ENCODE measurements around the gene MTFP1.

MTFP1 gene

GRCh38 chr22:30469165-30469564, 43.6 kb downstream of the MTFP1 start:
- peaks cover 2% of the 10 kb centered on the region for H3K9me3 ChIP-seq (ENCODE audit: insufficient read depth, low read depth, low read length)
- H4K91ac ChIP-seq (ENCODE audit: low read depth, low read length): no peak overlapping the region
- no peak overlapping the region for H2BK12ac ChIP-seq (ENCODE audit: low read length)
- H3K4me2 ChIP-seq (ENCODE audit: low read length): no peak overlapping the region
- H3K4me1 ChIP-seq (ENCODE audit: control insufficient read depth in 1 of 2, insufficient read depth in 2 of 2, low read length in 2 of 2): no peaks in the 10 kb centered on the region
- no peak overlapping the region for H3K18ac ChIP-seq (ENCODE audit: low read length)
- H3K27ac ChIP-seq (ENCODE audit: low read depth, low read length): no peak overlapping the region
- H4K12ac ChIP-seq (ENCODE audit: low read depth, low read length): no peak overlapping the region
- H3K23ac ChIP-seq (ENCODE audit: low read length): no peak overlapping the region
- H3K27me3 ChIP-seq (ENCODE audit: insufficient read depth, low read length): peaks cover 2% of the 10 kb centered on the region
- no peak overlapping the region for H4K8ac ChIP-seq (ENCODE audit: low read depth, low read length)
- WGBS (ENCODE audit: extremely low coverage, insufficient coverage, insufficient read length): no CpG with 5 or more reads among the region's 2 CpGs
- H3K79me2 ChIP-seq (ENCODE audit: control insufficient read depth, insufficient read depth, low read length, poor library complexity): no peaks in the 10 kb centered on the region
- no peaks in the 10 kb centered on the region for H3K36me3 ChIP-seq (ENCODE audit: control insufficient read depth in 1 of 2, insufficient read depth in 2 of 2, low read length in 2 of 2)
- H3K4ac ChIP-seq (ENCODE audit: low read depth, low read length): no peak overlapping the region
- DNase-seq: no peak
- no peak overlapping the region for H3K4me3 ChIP-seq (ENCODE audit: low read depth, low read length)
- no peak overlapping the region for H2AK5ac ChIP-seq (ENCODE audit: low read length)
- H3K14ac ChIP-seq (ENCODE audit: low read length): no peak overlapping the region
- H2BK5ac ChIP-seq (ENCODE audit: low read depth, low read length, poor library complexity): no peak overlapping the region
- no peak overlapping the region for H2AFZ ChIP-seq (ENCODE audit: insufficient read depth, low read length, poor library complexity)
- H2BK120ac ChIP-seq (ENCODE audit: insufficient read depth, low read length, poor library complexity): no peak overlapping the region
- no peaks in the 10 kb centered on the region for H3K79me1 ChIP-seq (ENCODE audit: low read length)
- H3K9ac ChIP-seq (ENCODE audit: low read length): no peak overlapping the region

- no peak overlapping the region for H4K8ac ChIP-seq (ENCODE audit: low read depth, low read length)
- no peak overlapping the region for H3K4ac ChIP-seq (ENCODE audit: low read depth, low read length)
- no peak overlapping the region for H2AFZ ChIP-seq (ENCODE audit: insufficient read depth, low read length, poor library complexity)
- no peak overlapping the region for H2BK12ac ChIP-seq (ENCODE audit: low read length)
- H2BK5ac ChIP-seq (ENCODE audit: low read depth, low read length, poor library complexity): no peak overlapping the region
- no peak overlapping the region for H2AK5ac ChIP-seq (ENCODE audit: low read length)
- H3K36me3 ChIP-seq (ENCODE audit: control insufficient read depth in 1 of 2, insufficient read depth in 2 of 2, low read length in 2 of 2): no peaks in the 10 kb centered on the region
- no peak overlapping the region for H3K27ac ChIP-seq (ENCODE audit: low read depth, low read length)
- H3K4me3 ChIP-seq (ENCODE audit: low read depth, low read length): no peak overlapping the region
- no peak overlapping the region for H2BK120ac ChIP-seq (ENCODE audit: insufficient read depth, low read length, poor library complexity)
- H3K79me1 ChIP-seq (ENCODE audit: low read length): no peaks in the 10 kb centered on the region
- H3K18ac ChIP-seq (ENCODE audit: low read length): no peak overlapping the region
- H3K79me2 ChIP-seq (ENCODE audit: control insufficient read depth, insufficient read depth, low read length, poor library complexity): no peaks in the 10 kb centered on the region
- no peak overlapping the region for H3K4me2 ChIP-seq (ENCODE audit: low read length)
- H4K91ac ChIP-seq (ENCODE audit: low read depth, low read length): no peak overlapping the region
- no peak overlapping the region for H3K23ac ChIP-seq (ENCODE audit: low read length)
- 100% methylated on average over 1 of the region's 2 CpGs for WGBS (ENCODE audit: extremely low coverage, insufficient coverage, insufficient read length)
- peaks cover 2% of the 10 kb centered on the region for H3K9me3 ChIP-seq (ENCODE audit: insufficient read depth, low read depth, low read length)
- no peak overlapping the region for H3K9ac ChIP-seq (ENCODE audit: low read length)
- peaks cover 2% of the 10 kb centered on the region for H3K27me3 ChIP-seq (ENCODE audit: insufficient read depth, low read length)
- H4K12ac ChIP-seq (ENCODE audit: low read depth, low read length): no peak overlapping the region
- H3K4me1 ChIP-seq (ENCODE audit: control insufficient read depth in 1 of 2, insufficient read depth in 2 of 2, low read length in 2 of 2): no peaks in the 10 kb centered on the region
- DNase-seq: no peak
- H3K14ac ChIP-seq (ENCODE audit: low read length): no peak overlapping the region
These were observed 45.1 kb downstream of the MTFP1 start for GRCh38 chr22:30470655-30471054.

GRCh38 chr22:30471616-30472318, 46.2 kb downstream of the MTFP1 start, which contains the start of gene SEC14L3:
TSS of gene SEC14L3 (minus strand) at chr22:30472017. CDS start at chr22:30471958, 59 bp downstream.
- H2BK5ac ChIP-seq (ENCODE audit: low read depth, low read length, poor library complexity): no peak within 1 kb of the TSS
- peaks cover 2% of the 10 kb centered on the region for H3K9me3 ChIP-seq (ENCODE audit: insufficient read depth, low read depth, low read length)
- no peak within 1 kb of the TSS for H4K8ac ChIP-seq (ENCODE audit: low read depth, low read length)
- H4K12ac ChIP-seq (ENCODE audit: low read depth, low read length): no peak within 1 kb of the TSS
- H3K27ac ChIP-seq (ENCODE audit: low read depth, low read length): no peak within 1 kb of the TSS
- no peak within 1 kb of the TSS for H2BK120ac ChIP-seq (ENCODE audit: insufficient read depth, low read length, poor library complexity)
- H3K23ac ChIP-seq (ENCODE audit: low read length): no peak within 1 kb of the TSS
- no peak within 1 kb of the TSS for H3K4me2 ChIP-seq (ENCODE audit: low read length)
- no peak within 1 kb of the TSS for H3K4me3 ChIP-seq (ENCODE audit: low read depth, low read length)
- H3K14ac ChIP-seq (ENCODE audit: low read length): no peak within 1 kb of the TSS
- H3K36me3 ChIP-seq (ENCODE audit: control insufficient read depth in 1 of 2, insufficient read depth in 2 of 2, low read length in 2 of 2): no peaks in the 10 kb centered on the region
- H3K79me2 ChIP-seq (ENCODE audit: control insufficient read depth, insufficient read depth, low read length, poor library complexity): no peaks in the 10 kb centered on the region
- H3K18ac ChIP-seq (ENCODE audit: low read length): no peak within 1 kb of the TSS
- no peaks in the 10 kb centered on the region for H3K4me1 ChIP-seq (ENCODE audit: control insufficient read depth in 1 of 2, insufficient read depth in 2 of 2, low read length in 2 of 2)
- no peak within 1 kb of the TSS for H2AK5ac ChIP-seq (ENCODE audit: low read length)
- H3K79me1 ChIP-seq (ENCODE audit: low read length): no peaks in the 10 kb centered on the region
- no CpG with 5 or more reads among the region's 13 CpGs for WGBS (ENCODE audit: extremely low coverage, insufficient coverage, insufficient read length)
- DNase-seq: no peak
- no peak within 1 kb of the TSS for H2BK12ac ChIP-seq (ENCODE audit: low read length)
- no peak within 1 kb of the TSS for H2AFZ ChIP-seq (ENCODE audit: insufficient read depth, low read length, poor library complexity)
- H3K27me3 ChIP-seq (ENCODE audit: insufficient read depth, low read length): peaks cover 2% of the 10 kb centered on the region
- H3K9ac ChIP-seq (ENCODE audit: low read length): no peak within 1 kb of the TSS
- H4K91ac ChIP-seq (ENCODE audit: low read depth, low read length): no peak within 1 kb of the TSS
- no peak within 1 kb of the TSS for H3K4ac ChIP-seq (ENCODE audit: low read depth, low read length)

DNA sequence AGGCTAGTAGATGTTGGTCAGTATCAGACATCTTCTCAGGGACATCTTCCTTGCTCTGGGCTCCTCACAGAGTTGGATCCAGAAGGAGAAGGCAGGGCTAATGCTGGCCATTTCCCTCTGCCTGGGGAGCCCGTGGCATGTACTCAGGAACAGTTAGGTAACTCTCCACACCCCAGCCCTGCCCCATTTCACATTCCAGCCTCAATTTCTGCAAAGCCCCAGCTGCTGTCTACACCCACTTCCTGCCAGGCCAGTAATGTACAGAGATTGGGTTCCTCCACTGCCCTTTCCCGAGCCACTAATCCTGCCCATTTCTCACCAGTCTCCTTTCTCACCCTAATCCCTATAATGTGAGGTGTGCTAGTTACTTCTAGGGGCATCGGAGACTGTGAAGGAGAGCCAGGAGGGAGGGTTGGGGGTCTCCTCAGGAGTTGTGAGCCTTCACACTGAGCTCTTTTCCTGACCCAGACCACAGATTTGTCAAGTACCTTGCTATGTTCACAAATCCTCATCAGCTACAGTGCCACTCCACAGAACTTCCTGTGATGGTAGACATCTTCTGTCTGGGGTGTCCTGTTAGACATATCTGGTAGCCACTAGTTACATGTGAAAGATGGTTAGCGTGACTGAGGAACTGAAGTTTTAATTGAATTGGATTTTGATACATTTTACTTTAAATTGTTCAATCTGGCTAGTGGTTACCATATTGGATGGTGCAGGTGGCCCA, 47.6 kb downstream of the MTFP1 start:
- no peaks in the 10 kb centered on the region for H3K79me2 ChIP-seq (ENCODE audit: control insufficient read depth, insufficient read depth, low read length, poor library complexity)
- no peak overlapping the region for H3K18ac ChIP-seq (ENCODE audit: low read length)
- H2AFZ ChIP-seq (ENCODE audit: insufficient read depth, low read length, poor library complexity): no peak overlapping the region
- H3K4me3 ChIP-seq (ENCODE audit: low read depth, low read length): no peak overlapping the region
- no peaks in the 10 kb centered on the region for H3K4me1 ChIP-seq (ENCODE audit: control insufficient read depth in 1 of 2, insufficient read depth in 2 of 2, low read length in 2 of 2)
- H3K9ac ChIP-seq (ENCODE audit: low read length): no peak overlapping the region
- no peaks in the 10 kb centered on the region for H3K36me3 ChIP-seq (ENCODE audit: control insufficient read depth in 1 of 2, insufficient read depth in 2 of 2, low read length in 2 of 2)
- peaks cover 2% of the 10 kb centered on the region for H3K27me3 ChIP-seq (ENCODE audit: insufficient read depth, low read length)
- no peak overlapping the region for H4K91ac ChIP-seq (ENCODE audit: low read depth, low read length)
- H4K12ac ChIP-seq (ENCODE audit: low read depth, low read length): no peak overlapping the region
- no peak overlapping the region for H4K8ac ChIP-seq (ENCODE audit: low read depth, low read length)
- H2AK5ac ChIP-seq (ENCODE audit: low read length): no peak overlapping the region
- H3K4ac ChIP-seq (ENCODE audit: low read depth, low read length): no peak overlapping the region
- H2BK12ac ChIP-seq (ENCODE audit: low read length): no peak overlapping the region
- DNase-seq: no peak
- H3K79me1 ChIP-seq (ENCODE audit: low read length): no peaks in the 10 kb centered on the region
- H2BK5ac ChIP-seq (ENCODE audit: low read depth, low read length, poor library complexity): no peak overlapping the region
- H3K4me2 ChIP-seq (ENCODE audit: low read length): no peak overlapping the region
- H2BK120ac ChIP-seq (ENCODE audit: insufficient read depth, low read length, poor library complexity): no peak overlapping the region
- no CpG with 5 or more reads among the region's 4 CpGs for WGBS (ENCODE audit: extremely low coverage, insufficient coverage, insufficient read length)
- no peak overlapping the region for H3K27ac ChIP-seq (ENCODE audit: low read depth, low read length)
- H3K14ac ChIP-seq (ENCODE audit: low read length): no peak overlapping the region
- peaks cover 2% of the 10 kb centered on the region for H3K9me3 ChIP-seq (ENCODE audit: insufficient read depth, low read depth, low read length)
- H3K23ac ChIP-seq (ENCODE audit: low read length): no peak overlapping the region
